HL-60/S4 treated with retinoic acid at 250 ng/mL for 4 days and 3 days (cell line): ENCODE results near the gene MUC5AC.
"Not testable (repeated sequence)": the region's sequence is repeated elsewhere in the genome, so short reads cannot be mapped to it uniquely, and the experiment has no call there.

Source experiments
- in situ Hi-C: fragments of 300-500 bp; cut with MboI; formaldehyde crosslinking; loops from 2 replicates; pipeline ENCODE4 v1.7.0; 2022; ENCODE audit warnings: low sequenced_read_pairs

The MUC5AC gene, protein sequence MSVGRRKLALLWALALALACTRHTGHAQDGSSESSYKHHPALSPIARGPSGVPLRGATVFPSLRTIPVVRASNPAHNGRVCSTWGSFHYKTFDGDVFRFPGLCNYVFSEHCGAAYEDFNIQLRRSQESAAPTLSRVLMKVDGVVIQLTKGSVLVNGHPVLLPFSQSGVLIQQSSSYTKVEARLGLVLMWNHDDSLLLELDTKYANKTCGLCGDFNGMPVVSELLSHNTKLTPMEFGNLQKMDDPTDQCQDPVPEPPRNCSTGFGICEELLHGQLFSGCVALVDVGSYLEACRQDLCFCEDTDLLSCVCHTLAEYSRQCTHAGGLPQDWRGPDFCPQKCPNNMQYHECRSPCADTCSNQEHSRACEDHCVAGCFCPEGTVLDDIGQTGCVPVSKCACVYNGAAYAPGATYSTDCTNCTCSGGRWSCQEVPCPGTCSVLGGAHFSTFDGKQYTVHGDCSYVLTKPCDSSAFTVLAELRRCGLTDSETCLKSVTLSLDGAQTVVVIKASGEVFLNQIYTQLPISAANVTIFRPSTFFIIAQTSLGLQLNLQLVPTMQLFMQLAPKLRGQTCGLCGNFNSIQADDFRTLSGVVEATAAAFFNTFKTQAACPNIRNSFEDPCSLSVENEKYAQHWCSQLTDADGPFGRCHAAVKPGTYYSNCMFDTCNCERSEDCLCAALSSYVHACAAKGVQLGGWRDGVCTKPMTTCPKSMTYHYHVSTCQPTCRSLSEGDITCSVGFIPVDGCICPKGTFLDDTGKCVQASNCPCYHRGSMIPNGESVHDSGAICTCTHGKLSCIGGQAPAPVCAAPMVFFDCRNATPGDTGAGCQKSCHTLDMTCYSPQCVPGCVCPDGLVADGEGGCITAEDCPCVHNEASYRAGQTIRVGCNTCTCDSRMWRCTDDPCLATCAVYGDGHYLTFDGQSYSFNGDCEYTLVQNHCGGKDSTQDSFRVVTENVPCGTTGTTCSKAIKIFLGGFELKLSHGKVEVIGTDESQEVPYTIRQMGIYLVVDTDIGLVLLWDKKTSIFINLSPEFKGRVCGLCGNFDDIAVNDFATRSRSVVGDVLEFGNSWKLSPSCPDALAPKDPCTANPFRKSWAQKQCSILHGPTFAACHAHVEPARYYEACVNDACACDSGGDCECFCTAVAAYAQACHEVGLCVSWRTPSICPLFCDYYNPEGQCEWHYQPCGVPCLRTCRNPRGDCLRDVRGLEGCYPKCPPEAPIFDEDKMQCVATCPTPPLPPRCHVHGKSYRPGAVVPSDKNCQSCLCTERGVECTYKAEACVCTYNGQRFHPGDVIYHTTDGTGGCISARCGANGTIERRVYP (N-terminal part only)

DNA sequence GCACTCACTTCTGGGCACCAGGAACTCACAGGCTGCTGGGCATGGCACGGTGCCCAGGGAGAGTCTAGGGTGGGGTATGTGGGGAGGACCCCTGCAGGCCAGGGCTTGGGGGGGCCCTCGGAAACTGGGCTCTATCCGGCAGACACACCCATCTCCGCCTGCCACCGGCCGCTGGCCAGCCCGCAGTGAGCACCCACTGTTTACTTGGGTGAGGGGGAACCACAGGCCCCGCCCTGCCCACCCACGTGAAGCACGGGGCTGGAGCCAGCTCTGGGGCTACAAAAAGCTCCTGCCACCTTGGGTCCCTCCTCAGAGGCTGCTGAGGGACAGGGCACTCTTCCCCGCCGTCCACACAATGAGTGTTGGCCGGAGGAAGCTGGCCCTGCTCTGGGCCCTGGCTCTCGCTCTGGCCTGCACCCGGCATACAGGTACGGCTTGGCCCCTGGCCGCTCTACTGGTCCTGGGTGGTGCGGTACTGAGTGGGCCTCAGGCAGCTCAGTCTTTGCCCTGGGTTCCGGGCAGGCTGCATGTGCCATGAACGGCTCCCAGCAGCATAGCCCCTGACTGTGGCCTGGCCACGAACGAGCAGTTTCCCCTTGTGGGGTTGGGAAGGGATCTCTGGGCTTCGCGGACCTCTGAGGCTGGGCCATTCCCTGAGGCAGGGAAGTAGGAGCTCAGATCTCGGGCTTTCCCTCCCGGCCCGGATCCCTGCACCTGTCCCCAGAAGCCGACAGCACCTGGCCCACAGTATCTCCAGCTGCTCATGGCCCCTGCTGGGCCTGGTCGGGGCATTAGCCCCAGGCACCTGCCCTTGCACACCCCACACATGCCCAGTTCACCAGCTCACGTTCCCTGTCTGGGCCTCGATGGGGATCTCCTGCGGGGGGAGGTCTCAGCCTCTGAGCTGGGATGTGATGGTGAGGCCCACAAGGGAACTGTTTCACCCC lies at the start of gene MUC5AC:
Gene MUC5AC (plus strand): TSS at position 309 of the 947 bp plus-strand sequence. CDS start 47 bp downstream, at position 356.
- in situ Hi-C loops: no loop called here

DNA sequence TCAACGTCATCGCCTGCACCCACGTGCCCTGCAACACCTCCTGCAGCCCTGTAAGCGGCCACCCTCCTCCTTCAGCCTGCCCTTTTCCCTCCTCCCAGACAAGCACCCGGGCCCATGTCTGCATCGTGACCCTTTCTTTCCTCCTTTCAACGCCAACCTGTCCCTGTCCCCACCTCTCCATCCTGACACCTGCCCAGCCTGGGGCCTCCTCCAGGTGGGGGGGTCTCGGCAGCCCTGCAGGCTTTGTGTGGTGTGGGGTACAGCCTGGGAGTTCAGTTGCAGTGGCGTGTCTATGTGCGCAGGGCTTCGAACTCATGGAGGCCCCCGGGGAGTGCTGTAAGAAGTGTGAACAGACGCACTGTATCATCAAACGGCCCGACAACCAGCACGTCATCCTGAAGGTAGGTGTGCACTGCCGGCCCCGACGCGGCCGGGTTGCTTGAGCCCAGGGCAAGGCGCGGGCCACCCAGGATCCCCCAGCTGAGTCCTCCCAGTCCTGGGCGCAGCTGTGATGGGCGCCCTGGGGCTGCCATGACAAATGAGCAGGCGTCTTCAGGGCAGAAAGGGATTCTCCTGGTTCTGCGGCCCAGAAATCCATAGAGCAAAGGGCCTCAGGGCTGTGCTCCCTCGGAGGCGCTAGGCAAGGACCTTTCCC lies 49.4 kb upstream of the MUC5AC start:
- in situ Hi-C loops: no loop called here

DNA sequence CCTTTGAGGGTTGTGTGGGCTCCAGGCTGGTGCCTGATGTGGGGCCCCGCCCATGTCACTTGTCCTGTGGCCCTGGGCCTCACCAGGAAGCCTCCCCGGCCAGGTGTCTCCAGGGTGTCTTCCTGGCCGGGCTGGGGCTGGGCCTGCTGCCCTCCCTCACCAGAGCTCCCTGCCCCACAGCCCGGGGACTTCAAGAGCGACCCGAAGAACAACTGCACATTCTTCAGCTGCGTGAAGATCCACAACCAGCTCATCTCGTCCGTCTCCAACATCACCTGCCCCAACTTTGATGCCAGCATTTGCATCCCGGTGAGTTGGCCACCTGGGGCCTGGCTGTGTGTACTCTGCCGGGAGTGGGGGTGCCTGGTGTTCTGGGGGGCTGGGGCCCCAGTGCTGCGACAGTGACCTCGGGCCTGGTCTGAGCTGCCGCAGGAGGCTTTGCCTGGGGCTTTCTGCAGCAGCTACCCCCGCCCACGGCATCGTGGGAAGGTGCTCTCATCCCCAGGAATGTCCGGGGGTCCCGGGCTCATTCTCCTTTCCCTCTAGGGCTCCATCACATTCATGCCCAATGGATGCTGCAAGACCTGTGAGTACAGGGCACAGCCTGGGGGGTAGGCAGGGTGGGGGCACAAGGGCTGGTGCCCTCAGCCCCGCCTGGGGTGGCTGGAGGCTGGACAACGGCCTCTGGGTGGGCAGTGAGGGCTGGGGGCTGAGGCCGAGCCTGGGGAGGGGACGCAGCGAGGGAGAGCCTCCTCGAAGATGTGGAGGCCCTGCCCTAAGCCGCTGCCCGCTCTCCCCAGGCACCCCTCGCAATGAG lies 48.4 kb upstream of the MUC5AC start:
- in situ Hi-C loops: no loop called here

DNA sequence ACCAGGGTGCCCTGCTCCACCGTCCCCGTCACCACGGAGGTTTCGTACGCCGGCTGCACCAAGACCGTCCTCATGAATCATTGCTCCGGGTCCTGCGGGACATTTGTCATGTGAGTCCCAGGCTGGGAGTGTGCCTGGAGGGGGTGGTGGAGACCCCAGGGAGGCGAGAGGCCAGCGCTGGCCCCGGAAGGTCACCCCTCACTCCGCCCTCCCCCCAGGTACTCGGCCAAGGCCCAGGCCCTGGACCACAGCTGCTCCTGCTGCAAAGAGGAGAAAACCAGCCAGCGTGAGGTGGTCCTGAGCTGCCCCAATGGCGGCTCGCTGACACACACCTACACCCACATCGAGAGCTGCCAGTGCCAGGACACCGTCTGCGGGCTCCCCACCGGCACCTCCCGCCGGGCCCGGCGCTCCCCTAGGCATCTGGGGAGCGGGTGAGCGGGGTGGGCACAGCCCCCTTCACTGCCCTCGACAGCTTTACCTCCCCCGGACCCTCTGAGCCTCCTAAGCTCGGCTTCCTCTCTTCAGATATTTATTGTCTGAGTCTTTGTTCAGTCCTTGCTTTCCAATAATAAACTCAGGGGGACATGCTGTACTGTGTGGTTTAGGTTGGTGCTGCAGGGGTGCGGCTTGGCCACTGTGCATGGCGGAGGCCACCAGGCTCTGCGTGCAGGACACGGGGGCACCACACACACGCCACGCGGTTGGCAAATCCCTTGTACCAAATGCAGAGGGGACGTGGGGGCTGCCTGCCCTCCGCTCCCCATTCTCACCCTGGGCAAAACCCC lies 47.6 kb upstream of the MUC5AC start:
- in situ Hi-C loops: no loop called here

DNA sequence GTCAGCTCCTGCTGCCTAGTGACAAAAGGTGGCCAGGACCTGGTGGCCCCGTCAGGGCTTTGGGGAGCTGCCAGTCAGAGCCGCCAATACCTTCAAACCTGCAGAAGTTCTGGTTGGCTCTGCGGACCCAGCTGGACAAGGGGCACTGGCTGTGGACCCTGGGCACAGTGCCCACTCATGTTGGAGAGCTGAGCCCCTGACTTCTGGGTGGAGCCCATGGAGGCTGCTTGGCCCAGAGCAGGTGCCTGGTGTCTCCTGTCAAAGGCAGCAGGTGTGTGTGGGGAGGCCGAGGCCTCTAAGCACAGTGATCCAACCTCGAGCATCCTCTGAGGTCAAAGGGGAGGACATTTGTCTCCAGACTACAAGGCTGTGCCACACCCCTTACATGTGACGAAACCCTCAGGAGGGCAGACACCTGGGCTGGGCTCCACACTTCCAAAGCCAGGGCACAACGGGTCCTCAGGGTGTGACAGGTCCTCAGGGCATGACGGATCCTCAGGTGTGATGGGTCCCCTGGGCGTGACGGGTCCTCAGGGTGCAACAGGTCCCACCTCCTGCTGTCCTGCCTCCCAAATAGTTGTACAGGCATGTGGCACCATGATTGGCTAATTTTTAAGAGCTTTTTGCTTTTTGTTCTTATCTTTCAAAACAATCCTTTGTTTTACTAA lies 46.1 kb upstream of the MUC5AC start:
- in situ Hi-C loops: no loop called here

DNA sequence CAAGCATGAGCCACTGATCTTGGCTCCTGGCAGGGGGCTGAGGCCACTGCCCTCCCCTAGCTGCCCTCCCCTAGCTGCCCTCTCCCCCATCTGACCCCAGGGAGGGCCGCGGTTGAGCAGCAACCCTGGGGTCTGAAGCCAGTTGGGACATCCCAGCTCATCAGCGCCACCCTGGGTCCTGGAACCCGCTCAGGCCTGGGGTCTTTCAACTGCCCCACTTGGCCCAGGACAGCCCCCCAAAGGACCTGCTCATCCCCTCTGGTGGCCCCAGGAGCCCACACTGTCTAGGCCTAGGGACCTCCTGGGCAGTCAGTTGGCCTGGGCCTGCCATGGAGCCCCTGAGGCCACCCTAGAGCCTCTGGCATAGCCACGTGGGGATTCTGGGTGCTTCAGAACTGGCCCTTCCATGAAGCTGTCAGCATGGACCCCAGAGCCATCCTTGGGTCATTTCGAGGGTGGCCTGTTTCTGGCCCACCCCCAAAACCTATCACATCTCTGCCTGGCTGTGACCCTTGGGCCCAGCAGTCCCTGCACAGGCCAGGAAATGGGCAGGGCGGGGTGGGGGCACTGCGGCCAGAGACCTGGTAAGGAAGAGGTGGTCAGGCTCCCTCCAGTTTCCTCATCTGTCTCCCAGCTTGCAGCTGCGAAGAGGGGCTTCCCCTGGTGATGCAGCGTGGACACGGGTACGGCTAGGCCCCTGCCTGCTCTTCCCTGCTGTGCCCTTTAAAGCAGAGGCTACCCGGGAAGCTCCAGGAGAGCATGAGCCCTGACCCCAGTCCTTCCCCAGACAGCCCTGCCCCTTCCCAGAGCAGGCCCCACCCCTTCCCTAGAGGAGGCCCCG lies 45.2 kb upstream of the MUC5AC start:
- in situ Hi-C loops: no loop called here

DNA sequence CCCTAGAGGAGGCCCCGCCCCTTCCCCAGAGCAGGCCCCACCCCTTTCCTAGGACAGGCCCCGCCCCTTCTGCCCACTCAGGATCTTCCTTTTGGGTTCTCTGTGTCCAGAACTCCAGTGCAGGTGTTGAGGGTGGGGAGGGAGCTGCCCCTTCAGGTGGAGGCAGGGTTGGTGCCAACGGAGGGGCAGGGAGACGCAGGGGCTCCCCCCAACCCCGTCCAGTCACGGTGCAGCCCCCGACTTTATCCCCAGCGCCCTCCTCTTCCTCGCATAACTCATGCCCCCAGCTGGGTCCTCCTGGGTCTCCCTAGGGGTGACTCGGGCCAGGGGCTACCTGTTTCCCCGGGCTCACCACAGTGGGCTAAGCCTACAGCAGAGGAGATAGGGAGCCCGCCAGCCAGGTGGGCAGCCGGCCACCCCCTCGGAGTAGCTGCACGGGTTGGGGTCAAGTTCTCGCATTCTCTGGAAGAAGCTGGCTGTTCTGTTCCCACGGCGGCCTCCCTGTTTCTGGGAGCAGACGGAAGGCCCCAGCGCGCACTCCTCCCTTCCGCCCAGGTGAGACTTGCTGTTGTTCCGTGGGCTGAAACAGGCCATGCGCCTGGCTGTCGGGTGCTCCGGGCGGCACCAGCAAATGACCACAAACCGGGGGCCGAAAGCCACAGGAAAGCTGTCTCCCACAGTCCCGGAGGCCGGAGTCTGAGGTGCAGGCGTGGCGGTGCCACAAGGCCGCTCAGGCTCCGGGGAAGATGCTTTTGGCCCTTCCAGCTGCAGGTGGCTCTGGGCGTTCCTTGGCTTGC lies 44.1 kb upstream of the MUC5AC start:
- in situ Hi-C loops: no loop called here

DNA sequence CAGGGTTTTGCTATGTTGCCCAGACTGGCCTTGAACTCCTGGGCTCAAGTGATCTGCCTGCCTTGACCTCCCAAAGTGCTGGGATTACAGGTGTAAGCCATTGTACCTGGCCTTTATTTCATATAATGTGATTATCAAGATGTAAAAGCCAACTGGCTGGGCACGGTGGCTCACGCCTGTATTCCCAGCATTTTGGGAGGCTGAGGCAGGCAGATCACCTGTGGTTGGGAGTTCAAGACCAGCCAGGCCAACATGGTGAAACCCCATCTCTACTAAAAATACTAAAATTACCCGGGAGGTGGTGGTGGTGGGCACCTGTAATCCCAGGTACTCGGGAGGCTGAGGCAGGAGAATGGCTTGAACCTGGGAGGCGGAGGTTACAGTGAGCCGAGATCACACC lies 42.5 kb upstream of the MUC5AC start:
- in situ Hi-C loops: not testable (repeated sequence)

DNA sequence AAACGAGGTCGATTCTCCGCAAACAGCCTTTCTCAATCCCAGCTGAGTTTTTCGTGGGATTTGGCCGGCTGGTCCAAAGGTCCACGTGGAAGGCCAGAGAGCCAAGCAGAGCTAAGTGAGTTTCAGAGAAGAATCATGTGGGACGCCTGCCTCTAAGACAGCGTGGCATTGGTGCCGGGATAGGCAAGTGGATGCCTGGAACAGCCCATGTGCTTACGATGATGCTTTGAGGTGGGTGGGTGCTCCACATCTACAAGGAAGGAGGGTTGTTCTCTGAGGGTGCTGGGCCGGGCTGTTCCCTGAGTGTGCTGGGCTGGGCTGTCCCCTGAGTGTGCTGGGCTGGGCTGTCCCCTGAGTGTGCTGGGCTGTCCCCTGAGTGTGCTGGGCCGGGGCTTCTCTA lies 41.6 kb upstream of the MUC5AC start:
- in situ Hi-C loops: no loop called here

DNA sequence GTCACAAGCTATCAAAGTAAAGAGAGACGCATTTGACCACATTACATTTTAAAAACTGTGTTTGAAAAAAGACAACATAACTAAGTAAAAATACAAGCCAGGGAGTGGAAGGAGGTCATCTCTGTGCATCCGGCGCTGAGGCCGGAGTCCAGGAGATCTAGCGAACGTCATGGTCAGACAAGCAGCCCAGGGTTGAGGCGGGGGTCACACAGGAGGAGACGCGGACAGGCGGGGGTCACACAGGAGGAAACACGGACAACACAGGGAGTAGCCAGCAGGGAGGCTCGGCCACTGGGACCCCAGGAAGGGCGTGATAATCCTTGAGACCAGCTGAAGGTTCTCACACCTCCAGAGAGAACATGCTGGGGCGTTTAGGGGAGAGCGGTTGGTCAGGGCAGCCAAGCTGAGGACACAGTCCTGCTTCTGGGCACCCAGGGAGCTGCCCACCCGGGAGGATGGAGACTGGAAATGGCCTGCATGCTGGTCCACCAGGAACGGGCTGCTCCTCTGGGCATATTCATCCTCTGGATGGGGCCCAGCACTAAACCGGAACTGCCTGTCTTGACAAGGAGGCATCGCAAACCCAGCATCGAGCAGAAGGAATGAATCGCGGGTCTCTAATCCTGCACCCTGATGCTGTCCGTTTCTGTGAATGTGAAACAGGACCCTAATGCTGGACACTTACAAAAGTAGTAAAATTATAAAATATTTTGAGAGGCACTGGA lies 40.9 kb upstream of the MUC5AC start:
- in situ Hi-C loops: no loop called here

DNA sequence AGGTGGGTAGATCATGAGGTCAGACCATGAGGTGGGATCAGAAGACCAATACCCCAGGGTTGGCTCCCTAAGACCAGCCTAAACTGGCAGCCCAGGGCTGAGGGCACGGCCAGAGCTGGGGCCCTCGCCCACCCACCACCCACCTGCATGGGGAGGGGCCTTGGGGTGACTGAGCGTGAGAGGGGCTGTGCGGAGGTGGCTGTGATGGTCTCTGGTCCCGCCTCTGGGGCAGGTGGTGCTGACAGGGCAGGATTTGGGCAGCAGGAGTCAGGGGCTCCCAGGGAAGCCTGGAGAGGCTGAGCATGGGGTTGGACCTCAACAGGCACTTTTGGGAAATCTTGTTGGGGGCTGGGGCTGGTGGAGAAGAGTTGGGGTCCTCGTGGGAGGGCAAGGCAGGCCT lies 39.8 kb upstream of the MUC5AC start:
- in situ Hi-C loops: no loop called here

DNA sequence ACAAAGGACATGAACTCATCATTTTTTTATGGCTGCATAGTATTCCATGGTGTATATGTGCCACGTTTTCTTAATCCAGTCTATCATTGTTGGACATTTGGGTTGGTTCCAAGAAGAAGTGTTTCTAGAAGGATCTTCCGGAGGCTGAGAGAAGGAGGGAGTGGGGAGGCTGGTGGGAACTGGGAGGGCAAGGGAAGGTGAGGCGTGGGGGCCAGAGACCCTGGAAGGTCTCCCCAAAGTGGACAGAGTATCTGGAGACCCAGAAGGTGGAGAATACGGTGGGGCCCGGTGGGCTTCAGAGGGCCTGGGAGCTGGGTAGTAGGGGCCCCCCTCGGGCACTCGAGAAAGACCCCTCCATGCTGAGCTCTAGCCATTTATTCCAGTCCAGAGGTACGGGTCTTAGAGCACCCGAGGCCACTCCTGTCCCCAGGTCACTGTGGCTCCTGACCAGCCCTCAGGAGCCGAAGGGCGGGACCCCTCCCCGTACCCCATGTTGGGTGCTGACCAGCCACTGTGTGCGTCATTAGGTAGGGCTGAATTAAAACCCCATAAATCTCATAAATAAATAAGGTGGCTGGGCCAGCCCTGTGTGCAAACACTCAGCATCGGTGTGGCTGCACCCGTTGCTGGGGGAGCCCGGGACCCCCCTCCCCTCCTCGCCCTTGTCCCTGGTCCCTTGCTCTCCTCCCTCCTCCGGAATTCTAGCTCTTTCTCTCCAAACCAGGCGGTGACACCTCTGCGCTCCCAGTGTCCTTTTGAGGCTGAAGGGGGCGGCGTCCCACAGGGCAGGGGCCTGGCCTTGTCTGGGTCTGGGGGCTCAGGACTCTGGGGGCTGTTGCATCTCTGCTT lies 38.8 kb upstream of the MUC5AC start:
- in situ Hi-C loops: no loop called here

DNA sequence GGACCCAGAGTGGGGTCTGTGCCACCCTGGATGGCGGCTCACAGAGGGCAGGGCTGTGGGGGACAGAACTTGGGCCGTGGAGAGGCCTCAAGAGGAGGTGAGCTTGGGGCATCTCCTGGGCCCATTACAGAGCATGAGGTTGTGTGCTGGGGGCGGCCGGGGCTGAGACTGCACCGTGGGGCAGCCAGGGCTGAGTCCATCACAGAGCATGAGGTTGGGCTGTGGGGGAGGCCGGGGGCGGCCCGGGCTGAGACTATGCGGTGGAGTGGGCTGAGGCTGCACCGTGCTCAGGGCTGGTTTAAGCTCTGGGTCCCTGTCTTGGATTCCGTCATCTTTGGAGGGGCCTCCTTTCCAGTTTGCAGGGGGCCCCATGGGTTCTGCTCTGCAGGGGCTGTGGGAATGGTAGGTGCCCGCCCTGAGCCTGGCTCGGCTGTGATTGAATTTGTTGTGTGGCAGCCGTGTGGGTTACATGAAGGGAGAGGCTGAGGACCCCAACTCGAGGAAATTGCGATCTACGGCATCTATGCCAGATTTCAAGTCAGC lies 38.1 kb upstream of the MUC5AC start:
- in situ Hi-C loops: no loop called here
